MM.1S (cell line): Measurements from ENCODE around the gene CHPT1.

Experiments
- CTCF ChIP-seq: fragments of 300-600 bp; sonication (generic); IDR thresholded peaks from 2 replicates; pipeline ENCODE4 v1.5.1; 2016; ENCODE audit warnings: antibody characterized with exemption, low read length, mixed read lengths
- EZH2 ChIP-seq: fragments of 300-600 bp; sonication (generic); optimal IDR thresholded peaks from 2 replicates; pipeline ENCODE3; 2017; ENCODE audit warnings: low read depth, mild to moderate bottlenecking, antibody characterized with exemption, low read length, mixed read lengths

GRCh38 chr12:101700299-101700820, 2.9 kb downstream of the CHPT1 start:
- no peak for TF ChIP-seq CTCF
- no peak for TF ChIP-seq EZH2
